GM19351 (cell line): ENCODE results near the gene FRMPD4.
"Not testable (repeated sequence)": the region's sequence is repeated elsewhere in the genome, so short reads cannot be mapped to it uniquely, and the experiment has no call there.

ENCODE experiments used
- ATAC-seq: cut with Tn5 transposase; IDR thresholded peaks from one replicate; pipeline ENCODE4 v1.9.1; 2021; ENCODE audit warnings: mild to moderate bottlenecking, moderate library complexity; ENCODE audit not compliant: unreplicated experiment

Gene FRMPD4

DNA sequence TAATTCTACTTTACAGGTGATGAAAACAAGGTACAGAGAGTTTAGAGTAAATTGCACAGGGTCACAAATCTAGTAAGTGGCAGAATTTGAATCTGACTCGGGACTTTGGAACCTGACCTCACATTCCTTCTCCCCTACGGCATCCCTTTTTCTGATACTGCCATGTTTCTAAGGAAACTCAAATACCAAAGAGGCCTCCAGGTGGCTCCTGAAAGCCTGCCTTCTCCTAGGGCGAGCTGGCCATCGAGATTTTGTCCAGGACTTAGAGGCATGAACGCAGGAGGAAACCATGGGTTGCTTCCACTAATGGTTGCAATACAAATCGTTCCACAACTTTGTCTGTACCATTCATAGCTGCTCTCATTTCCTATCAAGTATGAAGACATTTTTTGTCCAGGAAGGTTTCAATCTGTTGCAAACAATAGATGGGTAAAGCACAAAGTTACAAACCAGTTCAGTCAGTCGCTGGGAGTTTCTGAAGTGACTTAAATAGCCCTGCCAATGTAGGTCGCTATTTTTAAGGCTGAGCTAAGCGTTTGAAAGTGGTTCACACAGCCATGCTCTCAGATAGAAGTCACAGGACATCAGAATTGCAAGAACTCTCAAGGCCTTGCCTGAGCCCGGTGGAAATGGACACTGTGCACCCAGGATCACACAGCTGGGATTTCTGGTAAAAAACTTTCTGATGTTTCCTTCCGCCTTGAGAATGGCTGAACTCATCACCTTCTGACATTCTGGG is 356.3 kb downstream of the FRMPD4 start:
- ATAC-seq, result no peak

DNA sequence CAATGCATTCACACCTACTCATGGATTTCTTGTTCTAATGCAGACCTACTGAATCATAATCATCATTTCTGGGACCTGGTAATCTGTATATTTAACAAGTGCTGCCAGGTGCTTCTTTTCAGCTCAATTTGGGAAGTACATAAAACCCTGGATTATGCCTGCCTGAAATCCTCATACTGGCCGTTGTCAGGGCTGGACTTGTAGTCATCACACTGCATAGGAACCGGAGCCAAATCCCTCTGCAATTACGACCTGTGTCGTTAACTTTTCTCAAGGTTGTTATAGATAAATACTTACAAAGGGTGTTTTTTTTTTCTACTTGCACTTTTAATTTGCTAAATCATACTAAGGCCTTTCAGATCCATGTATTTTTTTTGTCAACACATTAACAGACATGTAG is 358.1 kb downstream of the FRMPD4 start:
- ATAC-seq, result no peak

DNA sequence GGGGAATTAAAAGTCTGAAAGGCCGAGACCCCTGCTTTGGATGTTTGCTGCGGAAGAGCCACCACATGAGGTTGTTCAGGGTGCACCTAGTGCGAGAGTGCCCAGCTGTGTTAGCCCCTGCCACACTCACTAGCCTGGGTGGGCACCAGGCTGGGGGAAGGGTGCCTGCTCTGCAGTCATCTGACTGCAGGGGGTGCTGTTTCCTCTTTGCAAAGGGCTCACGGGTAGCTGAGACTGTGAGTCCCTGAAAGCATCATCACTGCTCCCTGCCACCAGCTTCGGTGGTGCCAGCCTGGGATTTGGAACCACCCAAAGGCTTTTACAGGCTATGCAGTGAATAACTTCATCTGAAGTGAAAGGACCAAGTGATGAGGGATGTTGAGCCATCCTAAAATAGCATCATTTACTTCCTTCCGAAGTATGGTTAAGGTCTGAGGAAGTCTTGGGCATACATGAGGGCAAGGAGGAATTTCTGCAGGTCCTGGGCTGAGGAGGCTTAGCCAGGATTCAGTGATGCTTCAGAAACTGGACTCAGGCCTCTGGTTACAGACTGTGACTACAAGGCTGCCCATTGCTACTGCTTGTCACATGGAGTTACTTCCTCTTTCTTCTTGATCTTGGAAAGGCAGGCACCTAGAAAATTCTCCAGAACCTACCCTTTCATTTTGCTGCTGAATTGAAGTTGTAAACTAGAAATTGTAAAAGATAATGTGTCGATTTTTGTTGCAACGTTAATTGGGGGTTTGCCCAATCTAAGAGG is 359.7 kb downstream of the FRMPD4 start:
- ATAC-seq, result peak; percentile 77

DNA sequence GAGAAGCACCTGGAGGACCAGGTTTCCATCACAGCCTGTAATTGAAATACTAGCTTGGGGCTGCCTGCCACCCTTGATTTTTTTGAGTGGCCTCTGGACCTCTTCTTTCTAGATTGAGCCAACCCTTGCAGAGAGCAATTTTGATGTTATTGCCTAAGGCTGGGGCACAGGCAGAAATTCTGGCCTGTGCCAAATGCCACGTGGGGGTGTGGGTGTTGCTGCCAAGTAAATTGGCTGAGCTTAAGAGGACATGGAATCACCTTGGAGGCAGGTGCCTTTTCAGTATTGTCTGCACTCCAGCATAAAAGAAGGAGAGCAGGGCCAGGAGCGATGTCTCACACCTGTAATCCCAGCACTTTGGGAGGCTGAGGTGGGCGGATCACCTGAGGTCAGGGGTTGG is 366.9 kb downstream of the FRMPD4 start:
- no peak for ATAC-seq

DNA sequence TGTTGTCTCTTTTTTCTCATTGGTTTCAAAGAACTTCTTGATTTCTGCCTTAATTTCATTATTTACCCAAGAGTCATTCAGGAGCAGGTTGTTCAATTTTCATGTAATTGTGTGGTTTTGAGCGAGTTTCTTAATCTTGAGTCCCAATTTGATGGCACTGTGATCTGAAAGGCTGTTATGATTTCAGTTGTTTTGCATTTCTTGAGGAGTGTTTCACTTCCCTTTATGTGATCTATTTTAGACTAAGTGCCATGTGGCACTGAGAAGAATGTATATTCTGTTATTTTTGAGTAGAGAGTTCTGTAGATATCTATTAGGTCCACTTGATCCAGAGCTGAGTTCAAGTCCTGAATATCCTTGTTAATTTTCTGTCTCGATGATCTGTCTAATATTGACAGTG is 377.1 kb downstream of the FRMPD4 start:
- peak; percentile 100 for ATAC-seq

DNA sequence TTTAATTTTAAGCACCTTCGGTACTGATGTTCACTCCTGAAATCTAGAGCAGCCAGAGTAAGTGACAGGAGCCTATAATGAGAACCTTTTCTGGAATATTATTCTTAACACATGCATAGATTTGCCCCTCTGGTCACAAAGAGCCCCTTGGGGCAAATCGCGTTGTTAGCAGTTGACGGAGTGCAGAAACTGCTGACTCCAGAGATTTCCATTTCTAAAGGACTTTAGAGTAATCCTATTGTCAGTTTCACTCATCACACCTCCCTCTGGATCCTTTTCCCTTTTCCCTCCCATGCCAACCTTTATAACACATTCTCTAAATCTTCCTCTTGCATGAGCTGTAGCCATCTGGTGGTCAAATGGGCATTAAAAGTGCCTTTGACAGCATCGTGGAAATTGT is 388.0 kb downstream of the FRMPD4 start:
- ATAC-seq, result no peak

DNA sequence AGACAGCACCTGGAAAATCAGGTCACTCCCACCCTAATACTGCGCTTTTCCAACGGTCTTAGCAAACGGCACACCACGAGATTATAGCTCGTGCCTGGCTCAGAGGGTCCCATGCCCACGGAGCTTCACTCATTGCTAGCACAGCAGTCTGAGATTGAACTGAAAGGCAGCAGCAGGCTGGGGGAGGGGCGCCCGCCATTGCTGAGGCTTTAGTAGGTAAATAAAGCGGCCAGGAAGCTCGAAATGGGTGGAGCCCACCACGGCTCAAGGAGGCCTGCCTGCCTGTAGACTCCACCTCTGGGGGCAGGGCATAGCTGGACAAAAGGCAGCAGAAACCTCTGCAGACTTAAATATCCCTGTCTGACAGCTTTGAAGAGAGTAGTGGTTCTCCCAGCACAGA is 399.8 kb downstream of the FRMPD4 start:
- ATAC-seq, result not testable (repeated sequence)

DNA sequence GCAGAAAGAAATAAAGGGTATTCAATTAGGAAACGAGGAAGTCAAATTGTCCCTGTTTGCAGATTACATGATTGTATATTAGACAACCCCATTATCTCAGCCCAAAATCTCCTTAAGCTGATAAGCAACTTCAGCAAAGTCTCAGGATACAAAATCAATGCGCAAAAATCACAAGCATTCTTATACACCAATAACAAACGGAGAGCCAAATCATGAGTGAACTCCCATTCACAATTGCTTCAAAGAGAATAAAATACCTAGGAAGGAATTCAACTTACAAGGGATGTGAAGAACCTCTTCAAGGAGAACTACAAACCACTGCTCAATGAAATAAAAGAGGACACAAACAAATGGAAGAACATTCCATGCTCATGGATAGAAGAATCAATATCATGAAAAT is 404.0 kb downstream of the FRMPD4 start:
- not testable (repeated sequence) for ATAC-seq

DNA sequence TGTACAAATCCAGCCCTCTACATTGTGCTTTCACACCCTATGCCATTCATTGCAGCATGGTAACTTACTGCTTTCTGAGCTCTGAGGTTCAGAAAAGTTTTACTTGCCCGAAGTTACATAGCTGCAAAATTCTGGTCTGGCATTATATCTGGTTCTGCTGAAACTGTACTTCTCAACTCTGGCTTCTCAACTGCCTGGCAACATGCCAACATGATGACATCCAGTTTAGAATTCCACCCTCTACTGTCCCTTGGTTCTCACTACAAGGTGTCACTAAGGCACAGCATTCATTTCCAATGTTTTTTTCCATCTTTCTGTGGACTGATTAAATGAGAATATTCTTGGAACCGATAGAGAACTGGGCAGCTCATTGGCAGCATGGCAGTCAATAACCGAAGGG is 410.1 kb downstream of the FRMPD4 start:
- no peak for ATAC-seq

DNA sequence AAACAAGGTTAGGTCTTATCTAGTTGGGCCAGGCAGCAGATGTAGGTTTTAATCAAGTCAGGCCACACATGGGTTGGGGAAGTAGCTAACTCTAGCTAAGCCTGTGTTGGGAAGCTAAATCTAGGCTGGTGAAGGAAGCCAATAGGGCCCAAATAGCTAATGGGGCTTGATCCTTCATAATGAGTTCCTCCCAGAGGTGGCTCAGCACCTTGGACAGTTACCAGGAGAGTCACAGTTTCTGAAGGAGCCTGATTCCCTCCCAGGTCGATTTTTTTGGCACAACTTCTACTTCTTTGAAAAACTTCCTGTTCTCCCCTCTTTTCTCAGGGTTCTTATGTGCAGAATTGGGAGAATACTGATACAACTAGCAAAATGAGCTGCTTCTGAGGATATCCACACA is 410.5 kb downstream of the FRMPD4 start:
- no peak for ATAC-seq

DNA sequence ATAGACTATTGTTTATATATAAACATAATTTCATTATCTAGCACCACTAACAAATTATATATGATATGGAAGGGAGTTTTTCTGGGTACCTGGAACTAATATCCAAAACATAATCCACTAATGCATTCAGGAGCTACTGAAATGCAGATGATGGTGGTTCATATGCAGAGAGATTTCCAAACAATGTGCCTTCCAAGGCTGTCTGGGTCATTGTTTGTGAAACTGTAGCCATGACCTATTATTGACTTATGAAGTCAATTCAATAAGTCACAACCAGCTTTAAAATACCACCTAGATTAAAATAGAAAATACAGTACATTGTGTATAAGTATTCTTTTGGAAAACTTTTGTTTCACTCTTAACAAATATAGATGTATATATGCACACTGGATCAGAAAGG is 415.9 kb downstream of the FRMPD4 start:
- ATAC-seq, result no peak

DNA sequence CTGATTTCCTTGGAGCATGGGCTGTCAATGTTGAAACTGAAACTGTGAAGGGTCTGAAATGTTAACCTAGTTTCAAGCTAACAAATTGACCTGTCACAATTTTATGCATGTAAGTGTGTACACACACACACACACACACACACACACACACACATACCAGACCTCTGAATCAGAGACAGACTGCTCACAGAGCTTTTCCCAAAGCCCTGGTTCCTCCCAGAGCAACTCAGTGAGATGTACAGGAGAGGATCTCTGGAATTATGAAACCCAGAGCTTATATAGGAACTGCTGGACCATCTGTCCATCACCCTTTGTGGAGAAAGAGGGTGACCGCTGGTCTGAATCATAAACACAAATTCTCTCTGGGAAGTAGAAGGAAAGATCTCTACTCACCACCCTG is 424.8 kb downstream of the FRMPD4 start:
- no peak for ATAC-seq

DNA sequence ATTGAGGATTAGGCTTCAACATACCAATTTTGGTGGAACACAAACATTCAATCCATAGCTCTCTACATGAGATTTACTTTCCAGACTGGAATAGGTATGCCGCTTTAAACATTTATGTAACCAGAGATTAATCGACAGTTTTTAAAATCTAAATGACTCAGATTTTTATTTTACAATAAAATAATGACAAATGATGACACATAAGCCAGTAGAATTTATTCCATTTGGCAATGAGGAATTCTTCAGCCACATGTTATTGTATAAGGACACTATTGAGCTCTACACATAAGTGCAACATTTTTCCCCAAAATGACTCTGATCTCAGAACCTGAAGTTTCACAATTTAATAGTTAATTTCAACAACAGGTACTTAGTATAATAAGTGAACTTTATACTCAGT is 425.9 kb downstream of the FRMPD4 start:
- ATAC-seq, result no peak

DNA sequence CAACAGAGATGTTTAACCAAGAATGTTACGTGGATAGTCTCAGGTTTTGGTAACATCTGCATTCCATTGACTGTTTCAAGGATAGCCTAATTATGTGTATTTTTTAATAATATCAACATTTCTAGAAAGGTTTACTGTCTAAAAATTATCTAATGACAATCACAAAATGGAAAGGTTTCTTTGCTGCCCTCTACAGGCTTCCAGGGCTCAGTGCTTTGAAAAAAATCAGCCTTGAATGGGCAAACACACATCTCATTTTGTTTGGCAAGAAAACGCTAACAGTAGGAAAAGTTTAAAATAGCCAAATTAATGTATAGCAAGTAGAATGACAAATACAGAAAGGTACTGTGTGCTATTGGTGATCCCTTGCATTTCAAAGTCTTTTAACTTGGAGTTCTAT is 429.6 kb downstream of the FRMPD4 start:
- no peak for ATAC-seq

DNA sequence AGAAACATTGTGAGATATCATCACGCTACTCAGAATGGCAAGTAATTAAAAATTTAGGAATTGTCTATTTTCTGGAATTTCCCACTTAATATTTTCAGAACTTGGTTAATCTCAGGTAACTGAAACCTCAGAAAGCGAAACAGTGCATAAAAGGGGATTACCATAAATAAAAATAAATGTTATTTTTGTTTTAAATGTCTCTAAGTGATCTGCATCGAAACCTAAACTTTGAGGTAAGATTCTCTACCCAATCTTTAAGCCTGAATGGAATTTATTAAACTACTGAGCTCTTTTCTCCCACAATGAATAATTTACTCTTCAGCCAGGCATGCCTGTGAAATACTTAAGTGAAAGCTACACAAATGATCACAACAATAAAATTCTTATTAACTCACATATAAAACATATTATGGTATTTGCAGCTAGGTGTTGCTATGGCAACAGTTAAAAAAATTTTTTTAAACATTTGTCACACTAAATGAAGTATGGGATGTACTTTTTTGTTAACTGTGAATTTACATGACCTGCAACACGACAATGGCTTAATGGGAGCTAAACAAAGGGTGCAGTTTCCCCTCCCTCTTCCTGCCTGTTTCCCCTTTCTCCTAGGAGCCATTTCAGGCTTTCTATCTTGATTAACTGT is 432.7 kb downstream of the FRMPD4 start:
- ATAC-seq, result no peak

DNA sequence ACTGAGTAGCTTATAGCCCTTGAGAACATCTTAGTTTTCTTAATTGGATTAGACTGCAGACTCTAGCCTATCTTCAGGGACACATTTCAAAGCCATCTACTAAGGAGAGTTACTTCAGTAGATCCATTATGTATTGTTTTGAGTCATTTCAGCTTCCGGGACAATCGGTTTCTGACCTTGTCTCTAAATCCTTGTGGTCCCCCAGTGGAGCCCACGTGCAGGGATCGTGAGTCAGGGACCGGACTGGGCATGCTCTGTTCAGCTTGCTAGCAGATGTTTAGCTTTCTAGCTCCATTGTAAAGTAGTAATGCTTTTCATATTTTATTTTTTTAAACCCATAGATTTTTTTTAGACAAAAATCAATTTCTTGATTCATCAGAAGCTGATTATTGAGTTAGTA is 441.0 kb downstream of the FRMPD4 start:
- no peak for ATAC-seq

DNA sequence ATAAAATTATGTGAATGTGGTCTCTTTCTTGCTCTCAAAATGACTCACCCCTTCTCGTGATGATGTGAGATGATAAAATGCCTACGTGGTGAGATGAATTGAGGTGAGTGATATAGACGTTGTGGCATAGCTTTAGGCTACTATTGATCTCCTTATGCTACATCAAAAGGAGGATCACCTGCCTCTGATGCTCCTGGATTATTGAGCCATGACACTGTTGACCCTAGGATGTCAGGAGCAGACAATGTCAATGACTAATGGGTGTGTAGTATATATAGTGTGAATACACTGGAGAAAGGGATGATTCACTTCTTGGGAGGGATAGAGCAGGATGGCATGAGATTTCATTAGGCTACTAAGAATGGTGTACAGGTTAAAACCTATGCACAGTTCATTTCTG is 442.3 kb downstream of the FRMPD4 start:
- ATAC-seq, result no peak

DNA sequence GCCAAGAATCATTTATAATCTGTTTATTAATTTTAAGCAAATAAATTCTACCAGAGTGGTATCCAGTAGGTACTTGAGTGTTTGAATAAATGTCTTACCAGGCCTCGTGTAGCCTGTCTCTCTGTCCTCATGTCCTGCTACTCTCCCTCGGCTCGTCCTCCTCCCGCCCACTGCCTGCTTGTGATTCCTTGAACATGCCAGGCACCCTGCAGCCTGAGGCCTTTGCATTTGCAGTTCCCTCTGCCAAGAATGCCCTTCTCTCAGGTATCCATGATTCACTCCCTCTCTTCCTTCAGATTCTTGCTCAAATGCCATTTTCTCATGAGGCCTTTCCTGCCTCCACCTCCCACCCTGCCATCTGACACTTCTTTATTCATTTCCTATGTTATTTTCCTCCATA is 443.3 kb downstream of the FRMPD4 start:
- no peak for ATAC-seq

DNA sequence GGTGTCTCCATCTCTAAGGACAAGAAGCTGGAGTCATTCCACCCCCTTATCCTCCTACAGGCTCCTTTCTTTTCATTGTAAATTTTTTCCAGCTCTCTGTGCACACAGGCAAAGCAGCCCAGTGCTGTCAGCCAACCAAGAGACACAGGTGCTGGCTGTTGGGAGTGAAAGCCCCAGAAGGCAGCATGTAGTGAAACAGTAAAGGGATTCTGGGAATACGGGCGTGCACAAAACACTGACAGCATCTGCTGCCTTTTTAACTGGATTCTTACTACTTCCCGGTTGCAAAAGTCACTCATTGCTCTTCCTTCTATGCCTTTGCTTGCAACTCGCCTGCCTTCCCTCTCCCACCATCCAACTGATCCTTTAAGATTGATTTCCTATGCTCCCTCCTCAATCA is 444.4 kb downstream of the FRMPD4 start:
- ATAC-seq, result no peak

DNA sequence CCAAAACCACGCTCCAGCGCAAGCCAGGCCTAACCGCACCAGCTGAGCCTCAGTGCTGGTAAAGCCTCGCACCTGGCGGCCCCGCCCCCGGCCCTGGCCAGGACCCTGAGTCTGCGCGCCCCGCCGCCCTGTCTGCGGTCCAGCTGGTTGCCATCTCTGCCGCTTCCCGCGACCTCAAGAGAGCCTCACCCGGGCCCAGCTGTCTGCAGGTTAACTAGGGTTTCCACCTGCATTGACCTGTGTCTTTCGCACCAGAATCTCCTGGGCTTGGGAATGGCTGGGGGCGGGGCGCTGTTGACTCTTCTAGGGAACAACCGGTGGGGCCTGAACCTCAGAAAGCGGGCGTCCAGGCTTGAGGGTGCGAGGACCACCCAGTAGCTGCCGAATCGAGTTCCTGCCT is 445.3 kb downstream of the FRMPD4 start:
- ATAC-seq, result no peak

DNA sequence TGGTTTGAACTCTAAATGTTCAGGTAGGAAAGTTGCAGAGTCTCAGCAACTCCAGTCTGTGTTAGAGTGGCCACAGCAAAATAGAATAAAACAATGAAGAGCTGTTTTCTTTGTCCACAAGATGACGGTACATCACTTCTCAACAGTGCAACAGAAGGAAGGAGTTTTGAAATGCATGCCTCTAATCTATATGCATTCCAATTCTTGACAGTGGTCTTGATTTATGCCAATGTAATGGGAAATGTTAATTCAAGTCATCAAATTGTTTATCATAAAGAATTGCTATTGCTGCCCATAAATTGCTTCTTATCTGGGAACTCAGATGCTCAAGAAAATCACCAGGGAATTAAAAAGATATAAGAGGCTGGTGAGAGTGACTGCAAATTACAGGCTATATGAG is 457.4 kb downstream of the FRMPD4 start:
- ATAC-seq, result no peak

DNA sequence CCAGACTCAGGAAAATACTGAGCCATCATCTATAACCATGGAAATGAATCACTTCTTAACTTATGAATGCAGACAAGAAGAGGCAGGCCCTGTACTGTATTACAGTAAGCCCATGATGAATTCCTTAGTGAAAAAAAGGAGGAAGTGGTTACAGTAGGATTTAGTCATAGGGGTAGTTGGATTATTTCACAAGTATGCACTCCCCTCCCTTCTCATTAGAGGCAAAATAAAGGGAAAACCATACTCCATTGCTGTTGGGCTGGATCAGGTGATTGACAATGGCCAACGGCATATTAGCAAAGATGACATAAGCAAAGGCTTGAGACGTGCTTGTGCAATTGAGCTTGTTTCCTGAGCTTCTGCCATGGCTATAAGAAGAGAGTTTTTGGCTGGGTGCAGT is 471.8 kb downstream of the FRMPD4 start:
- ATAC-seq, result no peak
